Activated CD4-positive, CD25-positive, alpha-beta regulatory T cell (primary cell): Measurements from ENCODE around the gene ZNF428.
A peak's percentile ranks its signal among the peaks of the same experiment; 100 is the strongest.
"Not testable (repeated sequence)": the region's sequence is repeated elsewhere in the genome, so short reads cannot be mapped to it uniquely, and the experiment has no call there.

ENCODE experiments used
- DNase-seq, 4 experiments: peaks; one replicate each; lab custom pipeline; 2025; lab: John Stamatoyannopoulos, UW

The ZNF428 gene

DNA sequence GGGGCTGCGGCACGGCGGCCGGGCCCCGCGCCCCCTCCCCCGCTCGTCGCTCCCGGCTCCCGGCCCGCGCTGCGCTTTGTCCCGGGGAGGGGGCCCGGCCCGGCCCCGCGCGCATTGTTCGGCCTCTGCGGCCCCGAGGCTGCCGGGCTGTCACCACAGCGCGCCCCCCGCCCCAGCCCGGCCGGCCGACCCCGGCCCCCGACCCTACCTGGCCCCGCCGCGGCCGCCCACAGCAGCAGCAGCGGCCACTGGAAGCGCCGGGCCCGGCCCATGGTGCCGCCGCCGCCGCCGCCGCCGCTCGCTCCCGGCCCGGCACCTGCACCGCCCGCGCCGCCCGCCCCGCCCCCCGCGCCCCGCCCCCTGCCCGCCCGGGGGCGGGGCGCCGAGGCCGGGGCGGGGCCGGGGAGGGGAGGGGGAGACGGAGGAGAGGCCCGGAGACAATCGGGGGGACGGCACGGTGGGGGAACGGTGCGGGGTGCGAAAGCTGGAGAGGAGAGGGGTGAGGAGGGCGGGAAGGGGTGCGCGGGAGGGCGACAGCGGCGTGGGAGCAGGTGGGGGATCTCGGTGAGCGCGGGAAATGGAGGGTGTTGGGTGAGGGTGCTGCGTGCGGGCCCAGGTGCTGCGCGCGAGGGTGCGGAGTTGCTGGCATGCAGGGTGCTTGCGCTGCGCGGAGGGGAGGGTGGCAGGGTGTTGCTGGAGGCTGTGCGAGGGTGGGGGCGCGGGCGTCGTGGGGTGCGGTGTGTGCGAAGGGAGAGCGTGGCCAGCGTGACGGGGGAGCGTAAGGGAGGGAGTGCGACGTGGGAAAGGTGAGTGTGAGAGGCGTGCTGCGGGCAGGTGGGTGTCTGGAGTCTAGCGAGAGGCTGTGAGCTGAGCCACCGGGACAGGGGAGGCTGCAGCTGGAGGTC lies 20.3 kb upstream of the ZNF428 start, which contains the start of gene CADM4:
Gene CADM4 (minus strand): TSS at position 332 of the 905 bp plus-strand sequence. CDS start 60 bp downstream, at position 272.
- DNase-seq, result peak in 3 of 4 experiments; percentile 24 to 41 (median 27)

DNA sequence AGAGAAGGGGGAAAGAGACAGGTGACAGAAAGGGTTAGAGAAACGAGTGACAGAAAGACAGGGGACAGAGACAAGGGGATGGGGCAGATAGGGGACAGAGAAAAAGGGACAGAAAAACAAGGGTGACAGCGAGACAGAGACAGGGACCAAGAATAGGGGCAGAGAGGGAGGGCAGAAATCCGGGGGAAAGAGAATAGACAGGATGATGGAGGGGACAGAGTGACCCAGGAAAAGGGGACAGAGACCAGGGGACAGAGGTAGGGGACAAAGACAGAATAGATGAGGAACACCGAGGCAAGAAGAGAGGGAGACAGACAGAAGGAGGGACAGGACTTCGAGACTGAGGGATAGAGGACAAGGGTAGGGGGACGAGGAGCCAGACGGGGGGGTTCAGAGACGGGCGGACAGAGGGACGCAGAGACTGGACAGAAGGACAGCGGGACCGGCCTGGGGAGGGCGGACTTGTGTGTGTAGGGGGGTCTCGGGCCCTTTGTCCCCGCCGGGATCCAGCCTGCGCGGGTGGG lies 19.6 kb upstream of the ZNF428 start:
- no peak for DNase-seq

DNA sequence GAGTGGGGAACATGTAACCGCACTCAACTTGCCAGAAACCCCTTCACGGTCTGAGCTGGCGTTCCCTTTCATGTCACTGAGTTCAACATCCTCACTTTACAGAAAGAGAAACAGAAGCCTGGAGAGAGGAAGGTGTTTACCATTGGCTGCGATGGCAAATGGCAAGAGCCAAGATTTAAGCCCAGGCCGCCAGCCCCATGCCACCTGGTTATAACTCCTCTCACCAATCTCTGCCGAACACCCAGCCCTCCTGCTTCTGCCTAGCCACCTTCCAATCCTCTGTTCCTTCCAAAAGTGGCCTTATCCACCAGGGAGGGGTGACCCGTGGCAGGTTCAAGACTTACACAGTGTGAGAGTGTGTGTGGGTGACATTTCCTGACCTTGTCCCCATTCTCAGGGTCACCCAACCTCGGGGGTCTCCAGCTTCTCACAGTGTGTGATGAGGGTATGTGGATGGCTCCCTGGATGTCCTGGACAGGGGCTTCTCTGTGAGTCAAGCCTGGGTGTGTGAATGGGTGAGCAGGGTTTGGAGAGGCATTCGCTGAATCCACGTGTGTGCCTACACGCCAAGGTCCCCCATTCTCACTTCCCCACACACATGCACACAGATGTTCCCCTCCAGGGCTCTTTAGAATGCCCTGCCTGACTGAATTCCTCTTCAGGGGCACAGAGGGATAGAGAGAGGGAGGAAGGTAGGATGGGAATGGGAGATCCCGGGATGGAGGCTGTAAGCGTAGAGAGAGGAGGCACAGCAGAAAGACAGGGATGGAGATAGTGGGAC lies 19.0 kb upstream of the ZNF428 start:
- no peak for DNase-seq

DNA sequence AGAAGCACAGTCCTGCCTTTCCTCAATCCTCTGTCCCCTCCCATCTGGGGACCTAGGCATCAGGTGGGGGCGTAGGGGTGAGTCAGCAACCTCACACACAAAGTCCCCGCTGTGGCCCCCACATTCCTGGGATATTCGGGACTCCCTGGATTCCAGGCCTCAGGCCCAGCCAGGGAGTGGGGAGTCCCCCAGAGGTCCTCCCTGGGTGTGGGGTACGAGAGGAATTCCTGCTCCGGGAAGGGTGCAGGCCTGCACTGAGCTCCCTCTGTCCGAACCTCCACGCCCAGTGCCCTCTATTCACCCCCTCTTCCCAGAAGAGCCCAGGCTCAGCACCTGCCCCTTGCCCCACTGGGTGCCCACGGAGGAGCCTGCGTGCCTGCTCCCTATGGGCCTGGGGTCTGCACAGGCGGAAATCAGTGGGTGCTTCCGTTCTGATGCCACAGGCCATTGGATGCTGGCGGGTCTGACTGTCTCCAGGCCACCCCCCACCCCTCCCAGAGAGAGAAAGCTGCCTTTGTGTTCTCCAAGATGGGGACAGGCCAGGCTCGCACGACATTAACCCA lies 16.8 kb upstream of the ZNF428 start:
- no peak for DNase-seq

DNA sequence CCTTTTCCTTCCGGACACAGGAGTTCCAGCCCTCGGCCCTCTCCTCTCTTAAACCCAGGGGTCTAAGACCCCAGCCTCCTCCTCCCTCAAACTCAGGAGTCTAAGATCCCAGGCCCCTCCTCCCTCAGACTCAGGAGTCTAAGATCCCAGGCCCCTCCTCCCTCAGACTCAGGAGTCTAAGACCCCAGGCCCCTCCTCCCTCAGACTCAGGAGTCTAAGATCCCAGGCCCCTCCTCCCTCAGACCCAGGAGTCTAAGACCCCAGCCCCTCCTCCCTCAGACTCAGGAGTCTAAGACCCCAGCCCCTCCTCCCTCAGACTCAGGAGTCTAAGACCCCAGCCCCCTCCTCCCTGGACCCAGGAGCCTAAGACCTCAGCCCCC lies 16.1 kb upstream of the ZNF428 start:
- DNase-seq, result not testable (repeated sequence)

DNA sequence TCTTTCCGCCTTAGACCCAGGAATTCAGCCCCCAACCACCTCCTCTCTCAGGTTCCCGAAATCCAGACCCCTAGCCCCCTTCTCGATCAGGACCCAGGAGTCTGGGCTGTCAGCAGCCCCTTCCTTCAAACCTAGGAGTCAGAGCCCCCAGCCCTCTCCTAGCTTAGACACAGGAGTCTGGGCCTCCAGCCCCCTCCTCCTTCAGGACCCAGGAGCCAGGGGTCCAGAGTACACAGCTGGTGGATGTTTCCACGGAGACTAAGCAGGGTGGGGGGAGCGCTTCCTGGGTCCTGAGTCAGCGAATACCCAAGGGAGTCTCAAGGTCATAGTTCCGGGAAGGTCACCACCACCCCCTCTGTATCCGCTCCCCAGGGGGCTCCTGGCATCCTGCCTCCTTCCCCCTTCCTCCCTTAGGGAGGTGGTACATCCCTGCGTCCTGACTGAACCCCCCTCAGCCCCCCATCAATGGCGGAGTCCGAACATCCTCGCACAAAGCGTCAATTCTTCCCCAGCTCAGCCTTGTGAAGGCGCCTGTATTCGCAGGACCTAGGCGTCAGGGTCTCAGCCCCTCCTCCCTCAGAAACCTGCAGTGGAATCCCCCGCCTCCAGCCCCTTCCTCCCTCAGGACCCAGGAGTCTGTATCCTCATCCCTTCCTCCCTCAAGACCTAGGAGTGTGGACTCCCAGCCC lies 15.6 kb upstream of the ZNF428 start:
- no peak for DNase-seq

DNA sequence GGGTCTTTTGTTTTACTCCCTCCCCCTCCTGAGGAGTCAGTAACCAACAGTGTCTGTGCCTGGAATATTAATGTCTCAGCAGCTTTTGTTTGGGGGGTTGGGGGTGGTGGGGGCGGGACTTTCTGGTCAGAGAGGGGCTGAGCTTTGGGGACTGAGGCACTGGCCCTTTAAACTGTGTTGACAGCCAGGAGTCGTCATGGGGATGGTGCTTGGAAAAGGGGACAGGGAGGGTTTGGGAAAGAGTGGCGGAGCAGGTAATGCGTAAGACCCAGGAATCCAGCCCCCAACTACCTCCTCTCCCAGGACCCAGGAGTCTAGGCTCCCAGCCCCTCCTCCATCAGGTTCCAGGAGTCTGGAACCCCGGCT lies 15.1 kb upstream of the ZNF428 start:
- no peak for DNase-seq

DNA sequence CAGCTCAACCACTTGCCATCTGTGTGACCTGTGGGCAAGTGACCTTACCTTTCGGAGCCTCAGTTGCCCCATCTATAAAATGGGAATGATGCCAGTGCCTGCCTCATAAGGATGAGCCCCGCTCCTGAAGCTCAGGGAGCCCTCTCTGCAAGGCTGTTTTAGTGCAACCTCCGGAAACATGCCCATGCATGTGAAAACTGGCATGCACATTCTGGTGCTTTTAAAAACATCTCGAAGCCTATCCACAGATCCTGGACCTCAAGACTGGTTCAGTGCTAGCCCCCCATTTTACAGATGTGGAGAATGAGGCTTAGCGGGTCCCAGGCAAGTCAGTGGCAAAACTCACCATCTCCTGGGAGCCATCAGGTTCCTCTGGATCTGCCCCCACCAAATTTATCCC lies 14.6 kb upstream of the ZNF428 start:
- no peak for DNase-seq

DNA sequence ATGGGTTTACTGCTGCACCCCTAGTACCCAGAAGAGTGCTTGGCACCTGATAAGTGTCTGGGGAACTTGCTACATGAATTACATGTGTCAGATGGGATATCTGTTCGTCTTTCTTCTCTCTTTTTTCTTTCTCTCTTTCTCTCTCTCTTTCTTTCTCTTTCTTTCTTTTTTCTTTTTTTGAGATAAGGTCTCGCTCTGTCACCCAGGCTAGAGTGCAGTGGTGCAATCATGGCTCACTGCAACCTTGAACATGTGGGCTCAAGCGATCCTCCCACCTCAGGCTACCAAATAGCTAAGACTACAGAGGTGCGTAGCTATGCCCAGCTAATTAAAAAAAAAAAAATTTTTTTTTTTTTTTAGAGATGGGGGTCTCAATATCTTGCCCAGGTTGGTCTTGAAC lies 14.1 kb upstream of the ZNF428 start:
- DNase-seq, result no peak

DNA sequence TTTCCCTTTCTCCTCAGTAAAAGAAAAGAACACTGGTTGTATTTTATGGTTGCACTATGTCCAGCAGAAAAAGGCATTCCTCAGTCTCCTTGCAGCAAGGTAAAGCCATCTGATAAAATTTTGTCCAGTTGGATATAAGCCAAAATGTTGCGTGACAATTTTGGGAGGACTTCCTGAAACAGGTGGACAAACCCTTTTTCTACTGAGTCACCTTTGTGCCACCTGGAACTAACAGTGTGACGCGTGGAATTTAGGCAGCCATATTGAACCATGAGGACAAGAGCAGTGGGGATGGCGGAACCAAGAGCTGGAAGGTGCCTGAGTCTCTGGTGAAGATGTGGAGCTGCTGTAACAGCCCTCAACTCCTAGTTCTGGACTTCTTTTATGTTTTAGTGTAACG lies 12.1 kb upstream of the ZNF428 start:
- no peak for DNase-seq

DNA sequence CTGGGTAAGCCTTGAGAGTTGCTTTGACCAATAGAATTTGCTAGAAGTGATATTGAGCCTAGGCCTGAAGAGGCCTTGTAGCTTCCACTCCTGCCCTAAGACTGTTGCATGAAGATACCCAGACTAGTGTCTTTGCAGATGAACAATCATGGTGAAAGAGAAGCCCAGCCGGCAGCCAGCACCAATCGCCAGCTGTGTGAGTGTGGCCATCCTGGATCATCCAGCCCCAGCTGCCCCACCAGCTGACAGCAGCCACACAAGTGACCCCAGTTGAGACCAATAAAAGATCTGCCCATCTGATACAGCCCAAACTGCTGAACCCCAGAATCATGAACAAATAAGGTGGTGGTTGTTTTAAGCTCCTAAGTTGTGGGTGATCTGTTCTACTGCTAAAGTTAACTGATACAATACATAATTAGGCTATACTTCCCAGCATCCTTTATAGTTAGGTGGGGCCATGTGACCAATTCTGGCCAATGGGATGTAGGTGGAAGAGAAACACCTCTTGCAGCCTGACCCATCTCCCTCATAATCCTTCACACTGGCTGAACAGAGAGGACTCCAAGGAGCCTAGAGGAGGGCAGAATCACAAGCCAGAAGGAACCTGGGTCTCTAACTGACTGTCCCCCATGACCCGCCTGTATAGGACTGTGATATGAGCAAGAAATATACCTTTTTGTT lies 9.4 kb upstream of the ZNF428 start:
- no peak for DNase-seq

DNA sequence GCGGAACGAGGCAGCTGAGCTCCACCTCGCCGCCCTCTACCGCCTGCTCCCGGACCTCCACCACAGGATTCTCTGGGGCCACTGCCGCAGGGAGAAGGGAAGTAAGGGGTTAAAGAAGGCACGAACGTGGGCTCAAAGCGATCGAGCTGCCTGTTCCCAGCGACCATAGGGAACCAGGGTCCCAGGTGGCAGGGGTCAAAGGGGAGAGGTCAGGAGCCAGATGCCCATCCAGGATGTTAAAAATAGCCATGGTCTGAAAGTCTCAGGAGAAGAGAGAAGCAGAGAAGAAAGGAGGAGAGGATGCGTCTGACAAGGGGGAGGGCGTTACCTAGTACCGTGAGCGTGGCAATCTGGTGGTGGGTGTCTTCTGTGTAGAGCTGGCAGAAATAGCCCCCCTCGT lies 7.4 kb upstream of the ZNF428 start:
- DNase-seq, result no peak

DNA sequence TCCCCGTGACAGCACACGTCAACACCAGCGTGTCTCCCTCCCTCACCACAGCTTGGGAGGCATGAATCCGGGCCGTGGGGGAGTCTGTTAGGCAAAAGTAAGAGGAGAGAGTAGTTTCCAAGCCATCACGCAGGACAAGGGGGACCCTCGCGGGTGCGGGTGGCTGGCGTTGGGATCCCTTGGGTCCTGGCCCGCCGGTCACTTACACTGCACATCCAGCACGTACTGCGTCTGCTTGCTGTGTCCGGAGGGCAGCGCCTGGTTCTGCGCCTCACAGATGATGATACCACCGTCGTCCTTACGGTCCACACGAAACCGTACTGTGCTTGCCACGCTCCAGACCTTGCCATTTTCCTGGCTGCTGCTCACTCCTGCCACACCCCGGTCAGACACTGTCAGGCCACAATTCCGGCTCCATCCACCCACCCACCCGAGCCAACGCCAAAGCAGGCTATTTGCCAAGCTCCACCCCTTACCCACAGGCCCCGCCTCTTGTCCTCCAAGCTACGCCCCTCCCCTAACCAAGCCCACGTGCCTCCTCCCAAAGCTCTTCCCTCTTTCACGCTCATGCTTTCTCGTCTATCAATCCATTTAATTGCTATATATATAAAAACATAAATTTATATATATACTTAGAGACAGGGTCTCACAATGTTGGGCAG lies 6.6 kb upstream of the ZNF428 start:
- DNase-seq, result no peak

DNA sequence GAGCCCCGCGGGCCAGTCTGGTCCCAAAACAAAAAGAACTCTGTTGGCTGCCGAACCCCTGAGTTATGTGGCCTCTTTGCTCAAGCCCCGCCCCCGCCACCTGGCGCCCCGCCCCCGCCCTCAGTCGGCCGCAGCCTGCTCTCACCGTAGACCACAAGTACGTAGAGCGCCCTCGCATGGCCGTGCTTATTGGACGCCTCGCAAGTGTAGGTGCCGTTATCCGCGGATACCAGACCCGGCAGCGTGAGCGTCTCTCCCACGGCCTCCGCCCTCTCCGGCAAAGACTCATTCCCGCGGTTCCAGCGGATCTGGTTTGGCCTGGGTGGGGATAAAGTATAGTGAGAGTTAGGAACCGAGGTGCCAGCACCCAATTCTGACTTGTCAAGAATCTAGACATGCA lies 5.5 kb upstream of the ZNF428 start:
- DNase-seq, result peak; percentile 70 to 78 (median 71)

DNA sequence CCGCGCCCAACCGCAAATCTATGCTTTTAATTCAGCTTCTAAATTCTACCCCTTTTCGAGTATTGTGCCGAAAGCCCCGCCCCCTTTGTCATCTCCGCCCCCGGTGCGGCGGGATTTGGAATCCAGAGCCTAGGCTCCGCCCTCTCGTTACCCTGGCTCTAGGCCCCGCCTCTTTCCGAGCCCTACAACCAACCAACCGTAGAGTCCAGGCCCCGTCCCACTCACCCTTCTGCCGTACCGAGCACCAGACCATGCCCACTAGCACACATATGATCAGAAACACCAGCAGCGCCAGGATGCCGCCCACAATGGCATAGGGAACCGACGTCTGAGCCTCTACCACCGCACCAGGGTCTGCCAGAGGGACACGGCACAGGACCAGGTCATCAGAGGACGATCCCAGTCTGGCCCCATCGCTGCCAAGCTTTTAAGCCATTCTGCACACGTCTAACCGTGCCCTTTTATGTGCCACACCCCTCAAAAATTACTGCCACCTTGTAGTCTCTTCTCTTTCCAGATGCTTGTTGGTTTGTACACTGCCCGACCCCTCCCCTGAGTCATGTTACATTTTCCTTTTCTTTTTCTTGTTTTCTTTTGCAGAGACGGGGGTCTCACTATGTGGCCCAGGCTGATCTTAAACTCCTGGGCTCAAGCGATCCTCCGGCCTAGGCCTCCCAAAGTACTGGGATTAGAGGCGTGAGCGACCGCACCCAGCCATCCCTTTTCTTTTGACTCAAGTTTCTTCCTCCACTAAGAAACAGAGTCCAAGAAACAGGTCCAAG lies 4.7 kb upstream of the ZNF428 start:
- no peak for DNase-seq

DNA sequence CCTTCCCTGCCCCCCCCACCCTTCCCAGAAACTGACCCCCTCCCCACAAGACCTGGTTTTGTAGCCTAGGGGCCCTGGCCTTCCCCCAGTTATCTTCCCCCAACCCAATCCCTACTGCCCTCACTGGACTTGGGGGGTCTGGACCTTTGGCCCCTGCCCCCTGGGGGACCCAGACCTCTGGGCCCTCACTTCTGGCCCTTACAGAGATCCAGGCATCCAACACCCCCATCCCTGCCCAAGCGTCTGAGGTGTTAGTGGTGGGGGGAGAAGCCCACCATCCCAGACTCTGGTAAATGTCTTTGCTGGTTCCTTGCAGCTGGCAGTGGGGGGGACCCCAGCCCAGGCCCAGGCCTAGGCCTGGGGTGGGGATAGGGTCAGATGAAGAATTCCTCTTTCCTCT lies 3.5 kb upstream of the ZNF428 start:
- DNase-seq, result no peak

DNA sequence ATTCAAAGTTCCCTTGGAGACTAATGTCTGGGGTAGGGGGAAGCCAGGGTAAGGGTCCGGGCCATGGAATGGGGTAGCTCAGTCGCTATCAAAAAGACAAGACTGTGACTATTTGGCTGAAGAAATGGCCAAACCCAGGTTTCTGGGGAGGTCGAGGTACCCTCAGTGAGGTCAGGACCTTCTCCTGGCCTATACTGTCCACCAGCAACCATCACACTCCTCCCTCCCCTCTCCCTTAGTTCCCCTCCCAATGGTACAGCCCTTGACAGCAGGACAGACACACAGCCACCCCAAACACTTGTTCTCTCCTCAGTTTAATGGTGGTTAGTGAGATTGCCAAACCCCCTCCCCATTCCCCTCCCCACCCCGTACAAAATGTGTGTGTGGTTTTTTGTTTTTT lies 2.6 kb upstream of the ZNF428 start:
- DNase-seq, result no peak

DNA sequence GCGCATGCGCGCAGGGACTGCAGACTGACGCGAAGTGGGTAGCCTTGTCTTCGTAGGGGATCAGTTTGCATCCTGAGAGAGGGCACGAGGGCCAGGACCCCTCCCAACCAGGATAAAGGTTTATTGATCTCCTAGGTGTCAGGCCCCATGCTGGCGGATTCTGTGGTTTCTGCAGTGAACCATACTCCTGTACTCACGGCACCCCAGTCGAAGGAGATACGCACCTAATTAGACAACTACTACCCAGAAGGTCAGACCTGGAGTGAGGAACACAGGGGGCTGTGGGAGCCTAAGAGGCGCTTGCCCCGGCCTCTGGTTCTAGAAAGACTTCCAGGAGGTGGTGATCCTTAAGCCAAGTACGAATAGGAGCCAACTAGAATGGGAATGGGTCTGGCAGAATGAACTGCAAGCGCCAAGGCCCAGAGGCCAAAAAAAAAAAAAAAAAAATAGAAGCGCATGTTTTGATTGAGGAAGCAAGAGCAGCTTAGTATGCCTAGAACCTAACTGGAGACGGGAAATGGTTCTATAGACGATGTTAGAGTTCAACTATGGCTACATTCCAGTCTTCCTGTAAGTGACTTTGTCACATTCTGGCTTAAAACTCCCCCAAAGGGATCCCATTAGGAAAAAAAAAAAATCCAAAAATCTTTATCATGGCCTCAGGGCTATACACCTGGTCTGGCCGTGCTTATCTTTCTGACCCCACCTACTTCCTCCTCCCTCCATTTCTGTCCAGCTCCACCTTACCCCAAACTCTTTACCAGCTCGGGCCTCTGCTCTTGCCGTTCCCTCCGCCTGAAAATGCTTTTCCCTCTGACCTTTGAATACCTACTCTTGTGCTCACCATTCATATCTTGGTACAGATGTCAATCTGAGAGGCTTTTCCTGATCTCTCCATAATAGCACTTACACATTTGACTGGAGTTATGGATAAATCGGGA lies 902 bp upstream of the ZNF428 start:
- DNase-seq, result no peak

DNA sequence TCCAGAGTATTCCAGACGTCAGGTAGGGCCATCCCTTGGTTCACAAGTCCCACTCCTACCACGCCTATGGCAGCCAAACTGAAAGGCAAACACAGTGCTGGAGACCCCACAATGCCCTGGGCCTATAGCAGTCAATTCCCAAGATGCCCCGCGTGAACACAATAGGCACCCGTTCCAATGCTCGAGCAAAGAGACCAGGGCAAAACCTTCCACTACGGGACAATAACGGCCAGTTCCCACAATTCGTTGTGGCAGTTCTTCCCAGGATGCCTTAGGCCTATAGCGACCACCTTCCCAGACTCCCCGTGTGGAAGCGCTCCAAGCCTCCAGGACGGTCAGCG lies 538 bp downstream of the ZNF428 start:
- DNase-seq, result peak in 2 of 4 experiments; percentile 36 to 41
